HUDEP-2 (cell line): ENCODE results near the gene GTPBP6.
A peak's percentile ranks its signal among the peaks of the same experiment; 100 is the strongest.
"Not testable (repeated sequence)": the region's sequence is repeated elsewhere in the genome, so short reads cannot be mapped to it uniquely, and the experiment has no call there.

Source experiments
- DNase-seq, 76 experiments: peaks; one replicate each; lab custom pipeline; 2025; ENCODE audit not compliant: unreplicated experiment in 76 of 76; lab: John Stamatoyannopoulos, UW

Gene GTPBP6

DNA sequence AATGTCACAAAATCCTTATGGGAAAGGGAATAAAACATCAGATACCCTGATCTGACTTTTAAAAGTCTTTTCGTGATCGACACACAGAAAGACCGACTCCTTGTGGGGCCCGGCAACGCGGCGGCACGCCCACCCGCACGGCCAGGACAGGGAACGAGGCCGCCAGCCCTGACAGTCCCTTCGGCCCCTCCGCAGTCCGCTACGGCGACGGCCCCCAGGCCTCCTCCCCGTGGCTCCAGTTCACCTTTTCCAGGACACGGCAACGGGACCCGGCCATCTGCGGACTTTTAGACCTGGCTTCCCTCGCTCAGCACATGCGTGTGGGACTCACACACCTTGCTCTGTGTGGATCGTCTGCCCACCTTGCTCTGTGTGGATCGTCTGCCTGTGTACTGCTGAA is 33.6 kb upstream of the GTPBP6 start:
- no peak for DNase-seq

DNA sequence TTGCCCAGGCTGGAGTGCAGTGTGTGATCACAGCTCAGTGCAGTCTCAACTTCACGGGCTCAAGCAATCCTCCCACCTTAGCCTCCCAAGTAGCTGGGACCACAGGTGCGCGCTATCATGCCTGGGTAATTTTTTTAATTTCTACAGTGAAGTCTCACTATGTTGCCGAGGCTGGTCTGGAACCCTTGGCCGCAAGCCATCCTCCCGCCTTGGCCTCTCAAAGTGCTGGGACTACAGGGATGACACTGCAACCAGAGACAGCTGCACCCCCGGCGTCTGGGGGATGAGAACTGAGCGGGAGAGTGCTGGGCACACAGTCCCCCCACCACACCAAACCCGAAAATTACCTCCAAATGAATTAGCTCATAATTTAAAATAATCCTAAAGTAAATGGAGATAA is 33.1 kb upstream of the GTPBP6 start:
- no peak for DNase-seq

DNA sequence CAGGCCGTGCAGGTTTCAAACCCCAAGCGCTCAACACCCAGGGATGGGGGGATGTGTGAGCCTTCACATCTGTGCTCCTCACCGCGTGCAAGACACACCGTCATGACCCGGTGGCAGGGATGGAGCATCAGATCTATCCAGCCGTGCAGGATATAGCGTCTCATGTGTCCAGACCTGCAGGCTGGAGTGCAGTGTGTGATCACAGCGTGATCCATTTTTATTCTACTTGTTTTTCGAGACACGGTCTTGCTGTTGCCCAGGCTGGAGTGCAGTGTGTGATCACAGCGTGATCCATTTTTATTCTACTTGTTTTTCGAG is 32.7 kb upstream of the GTPBP6 start:
- not testable (repeated sequence) for DNase-seq

DNA sequence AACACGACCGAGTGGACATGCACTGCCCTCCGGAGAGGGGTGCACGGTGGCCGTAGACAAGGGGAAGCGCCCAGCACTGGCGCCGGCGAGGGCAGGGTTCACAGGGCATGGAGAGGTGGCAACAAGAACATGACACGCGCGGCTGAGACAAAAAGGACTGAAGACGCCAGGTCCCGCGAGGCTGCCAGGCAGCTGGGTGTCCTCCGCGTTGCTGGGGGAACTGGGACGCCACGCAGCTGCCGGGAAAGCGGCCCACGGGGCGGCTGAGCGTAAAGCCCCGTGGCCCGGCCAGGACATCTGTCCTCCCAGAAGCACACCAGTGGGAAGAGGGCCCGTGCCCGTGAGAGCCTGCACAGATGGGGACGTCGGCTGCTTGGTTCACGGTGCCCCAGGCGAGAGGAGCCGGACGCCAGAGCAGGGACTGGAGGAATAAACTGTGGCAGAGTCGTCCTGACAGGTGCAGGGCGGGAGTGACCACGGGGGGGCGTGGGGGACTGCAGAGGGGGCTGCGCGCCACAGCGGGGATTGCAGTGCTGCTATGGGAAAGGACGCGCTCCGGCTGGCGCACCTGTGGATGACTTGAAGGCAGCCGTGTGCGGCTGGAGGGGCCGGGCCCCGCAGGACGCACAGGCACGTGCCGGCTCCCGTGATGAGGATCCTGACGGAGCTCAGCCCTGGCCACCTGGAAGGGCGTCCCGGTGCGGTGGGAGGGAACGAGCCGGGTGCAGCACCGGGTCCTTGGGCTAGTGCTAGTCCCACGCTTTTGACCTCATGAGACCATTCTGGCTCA is 32.1 kb upstream of the GTPBP6 start:
- DNase-seq: no peak

DNA sequence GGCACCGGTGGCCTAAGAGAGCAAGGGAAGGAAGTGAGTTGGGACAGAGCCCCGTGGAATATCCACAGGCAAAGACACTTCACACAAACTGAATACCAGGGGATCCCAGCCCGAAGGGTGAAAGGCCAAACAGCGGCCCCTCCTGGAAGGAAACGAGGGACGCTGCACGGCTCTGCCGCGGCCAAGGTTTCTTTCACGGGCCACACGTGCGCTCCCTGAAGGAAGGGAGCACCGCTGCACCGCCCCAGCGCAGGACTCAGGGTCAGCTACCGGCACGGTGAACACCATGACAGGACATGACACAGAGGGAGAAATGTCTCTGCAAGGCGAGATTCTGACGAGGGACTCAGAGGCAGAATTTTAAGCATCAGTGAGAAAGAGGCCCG is 31.5 kb upstream of the GTPBP6 start:
- DNase-seq: no peak

DNA sequence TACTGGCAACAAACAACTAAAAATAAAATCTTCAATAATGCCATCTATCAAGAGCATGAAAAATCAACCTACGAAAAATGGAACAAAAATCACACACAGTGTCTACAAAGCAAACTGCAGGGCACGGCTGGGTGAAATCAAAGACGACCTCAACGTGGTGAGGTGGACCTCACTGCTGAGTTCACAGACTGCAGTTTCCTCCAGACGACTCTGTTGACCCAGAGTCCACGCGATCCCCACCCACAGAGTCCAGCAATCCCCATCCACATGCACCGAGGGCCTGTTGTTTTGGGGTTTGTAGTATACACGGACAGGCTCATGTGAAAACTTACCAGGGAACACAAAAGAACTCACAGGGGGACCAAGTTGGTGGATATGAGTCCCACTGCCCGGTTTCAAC is 31.1 kb upstream of the GTPBP6 start:
- DNase-seq: no peak

DNA sequence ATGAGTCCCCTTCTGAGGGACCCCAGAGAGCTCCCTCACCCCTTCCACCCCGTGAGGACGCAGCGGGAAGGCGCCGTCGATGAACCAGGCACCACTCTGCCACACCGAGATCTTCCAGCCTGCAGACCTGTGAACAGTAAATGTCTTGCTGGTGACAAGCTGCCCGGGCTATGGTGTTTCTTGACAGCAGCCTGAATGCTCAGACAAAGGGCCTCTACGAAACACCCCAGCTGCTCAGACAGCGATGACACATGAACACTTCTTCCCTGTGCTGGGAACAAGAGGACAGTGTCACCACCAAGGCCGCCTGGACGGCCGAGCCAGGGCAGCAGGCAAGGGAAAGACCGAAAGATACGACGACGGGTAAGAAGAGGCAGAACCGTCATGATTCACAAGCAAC is 30.6 kb upstream of the GTPBP6 start:
- peak in 1 of 76 experiments; percentile 0 for DNase-seq

DNA sequence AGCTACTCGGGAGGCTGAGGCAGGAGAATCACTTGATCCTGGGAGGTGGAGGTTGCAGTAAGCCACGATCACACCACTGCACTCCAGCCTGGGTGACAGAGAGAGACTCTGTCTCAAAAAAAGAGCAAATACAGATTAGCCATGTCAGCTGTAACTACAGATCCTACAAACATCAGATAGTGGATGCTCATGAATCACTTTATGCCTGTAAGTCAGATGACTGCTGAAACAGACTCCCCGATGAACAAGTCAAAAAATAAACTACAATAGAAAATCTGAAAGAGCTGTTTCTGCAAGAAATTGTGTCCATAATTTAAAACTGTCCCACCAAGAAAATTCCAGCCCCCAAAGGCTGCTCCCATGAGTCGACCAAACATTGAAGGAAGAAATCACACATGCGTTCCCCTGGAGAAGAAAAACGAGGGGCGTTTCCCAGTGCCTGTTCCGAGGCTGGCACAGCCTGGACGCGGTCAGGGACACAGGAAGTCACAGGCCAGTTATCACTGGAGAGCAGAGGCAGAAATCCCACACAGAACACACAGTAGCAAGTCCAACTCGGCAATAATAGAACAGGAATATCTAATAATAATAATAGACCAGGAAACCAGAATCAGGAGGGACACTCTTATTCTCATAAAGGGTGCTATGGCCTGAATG is 30.0 kb upstream of the GTPBP6 start:
- no peak for DNase-seq

DNA sequence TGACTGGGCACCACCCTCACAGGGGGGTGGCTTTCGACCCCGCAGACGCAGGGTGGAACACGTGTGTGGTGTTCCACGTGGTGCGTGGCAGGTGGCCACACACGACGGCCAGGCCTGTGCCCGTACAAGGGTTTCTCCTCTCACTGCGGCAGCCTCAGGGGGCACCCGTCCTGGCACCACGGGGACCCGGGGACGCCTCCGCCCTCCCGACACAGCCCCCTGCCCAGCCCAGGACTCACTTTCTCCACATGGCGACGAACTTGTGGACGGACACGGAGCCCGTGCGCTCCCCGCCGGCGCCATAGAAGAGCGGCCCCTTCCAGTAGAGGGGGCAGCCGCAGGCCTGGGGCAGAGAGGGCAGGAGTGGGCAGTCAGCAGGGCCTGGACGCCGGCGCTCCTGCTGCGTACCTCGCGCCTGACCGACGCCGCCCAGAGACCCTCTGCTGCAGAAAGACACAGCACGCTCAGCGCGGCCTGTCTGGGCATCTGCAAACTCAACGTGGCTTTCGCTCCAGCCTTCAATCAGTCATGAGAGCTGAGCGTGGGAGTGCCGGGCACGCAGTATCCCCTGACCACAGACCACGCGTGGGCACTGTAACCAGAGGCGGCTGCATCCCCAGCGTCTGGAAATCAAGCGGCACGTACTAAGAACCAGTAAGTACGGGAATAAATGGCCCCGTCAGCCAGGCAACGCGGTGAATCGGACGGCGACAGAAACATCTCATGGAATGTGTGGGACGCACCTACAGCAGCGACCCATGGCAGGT is 28.9 kb upstream of the GTPBP6 start:
- no peak for DNase-seq

DNA sequence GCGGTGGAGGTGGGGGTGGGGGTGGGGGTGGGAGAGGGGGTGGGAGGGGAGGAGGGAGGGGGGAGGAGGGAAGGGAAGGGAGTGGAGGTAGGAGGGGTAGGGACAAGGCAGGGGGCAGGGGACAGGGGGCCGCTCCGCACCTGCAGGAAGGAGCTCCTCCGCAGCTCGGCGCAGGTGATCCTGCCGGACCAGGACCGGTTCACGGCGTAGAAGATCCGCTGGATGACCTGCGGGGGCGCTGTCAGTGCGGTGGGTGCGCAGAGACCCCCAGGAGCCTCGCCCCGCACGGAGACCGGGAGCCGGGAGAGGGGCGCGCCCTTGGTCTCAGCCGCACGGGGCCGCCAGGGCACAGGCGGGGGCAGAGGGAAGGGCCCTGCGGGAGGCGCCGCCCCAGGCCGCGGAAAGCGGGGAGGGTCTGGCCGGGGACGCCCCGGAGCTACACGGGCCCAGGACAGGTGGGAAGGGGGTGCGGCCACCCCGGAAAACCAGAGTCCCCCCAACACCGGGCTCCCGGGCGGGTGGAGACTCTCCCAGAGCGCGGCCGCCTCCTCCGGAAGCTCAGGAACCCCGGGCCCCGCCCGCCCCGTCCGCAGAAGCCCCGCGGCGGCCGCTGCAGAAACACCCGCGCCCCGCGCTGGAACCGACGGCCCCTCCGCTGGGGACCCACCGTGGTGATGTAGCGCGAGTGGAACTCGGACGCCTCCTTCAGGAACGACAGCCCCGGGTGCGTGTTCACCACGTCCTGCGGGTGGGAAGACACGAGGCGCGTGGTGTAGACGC is 27.6 kb upstream of the GTPBP6 start:
- DNase-seq: no peak

DNA sequence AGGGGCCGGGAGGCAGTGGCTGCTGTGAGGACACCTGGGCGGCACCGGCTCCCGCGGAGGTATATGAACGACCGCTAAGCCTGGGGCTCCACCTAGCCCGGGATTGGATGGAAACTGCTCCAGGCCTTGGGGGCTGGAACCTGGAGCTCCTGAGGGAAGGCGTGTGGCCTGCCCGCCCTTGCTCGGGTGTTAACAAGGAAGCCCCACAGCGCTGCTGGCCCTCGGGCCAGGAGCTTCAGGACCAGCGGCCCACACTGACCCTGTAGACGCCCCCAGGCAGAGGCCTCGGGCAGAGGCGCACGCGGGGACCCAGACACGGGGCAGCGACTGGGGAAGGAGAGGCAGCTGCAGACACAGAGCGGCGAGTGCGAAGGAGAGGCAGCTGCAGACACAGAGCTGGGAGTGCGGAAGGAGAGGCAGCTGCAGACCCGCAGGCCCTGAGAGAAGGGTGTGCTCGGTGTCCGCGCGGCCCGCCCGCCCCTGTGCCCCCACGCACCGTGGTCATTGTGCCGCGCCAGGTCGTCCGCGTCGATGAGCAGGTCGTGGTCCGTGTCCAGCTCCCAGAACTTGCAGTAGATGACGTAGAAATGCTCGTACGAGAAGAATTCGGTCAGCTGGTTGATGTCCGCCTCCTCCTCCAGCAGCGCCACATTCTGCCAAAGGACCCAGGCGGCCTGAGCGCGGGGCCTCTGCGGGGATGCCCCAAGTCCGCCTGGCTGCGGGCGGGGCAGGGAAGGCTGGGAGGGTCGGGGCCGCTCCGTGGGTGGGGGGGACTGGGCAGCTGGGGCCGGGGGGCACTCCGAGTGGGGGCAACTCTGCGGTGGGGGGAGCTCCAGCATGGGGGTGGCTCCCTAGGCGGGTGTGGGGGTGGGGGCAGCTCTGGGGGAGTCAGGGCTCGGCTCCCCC is 26.7 kb upstream of the GTPBP6 start:
- no peak for DNase-seq

DNA sequence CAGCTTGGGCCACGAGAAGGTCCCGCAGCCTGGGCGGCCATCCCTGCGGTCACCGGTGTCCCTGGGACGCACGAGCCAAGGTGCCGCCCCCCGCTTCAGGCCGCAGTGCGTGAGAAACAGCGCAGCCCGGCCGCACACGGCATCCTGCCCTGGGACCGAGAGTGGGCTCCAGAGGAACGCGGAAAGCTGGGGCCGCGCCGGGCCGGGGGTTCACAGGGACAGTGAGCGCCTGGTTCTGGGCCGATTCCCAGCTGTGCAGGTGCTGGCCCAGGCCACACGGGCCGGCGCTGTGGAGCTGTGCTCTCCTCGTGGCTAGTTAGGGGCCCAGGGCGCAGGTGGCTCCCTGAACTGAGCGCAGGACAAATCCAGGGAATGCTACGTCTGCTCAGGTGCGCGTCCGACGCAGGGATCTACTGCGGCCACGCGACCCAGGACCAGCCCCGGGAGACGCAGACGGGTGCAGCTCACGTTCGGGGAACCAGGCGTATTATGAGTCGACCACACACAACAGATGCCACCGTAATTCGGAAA is 25.8 kb upstream of the GTPBP6 start:
- DNase-seq: no peak

DNA sequence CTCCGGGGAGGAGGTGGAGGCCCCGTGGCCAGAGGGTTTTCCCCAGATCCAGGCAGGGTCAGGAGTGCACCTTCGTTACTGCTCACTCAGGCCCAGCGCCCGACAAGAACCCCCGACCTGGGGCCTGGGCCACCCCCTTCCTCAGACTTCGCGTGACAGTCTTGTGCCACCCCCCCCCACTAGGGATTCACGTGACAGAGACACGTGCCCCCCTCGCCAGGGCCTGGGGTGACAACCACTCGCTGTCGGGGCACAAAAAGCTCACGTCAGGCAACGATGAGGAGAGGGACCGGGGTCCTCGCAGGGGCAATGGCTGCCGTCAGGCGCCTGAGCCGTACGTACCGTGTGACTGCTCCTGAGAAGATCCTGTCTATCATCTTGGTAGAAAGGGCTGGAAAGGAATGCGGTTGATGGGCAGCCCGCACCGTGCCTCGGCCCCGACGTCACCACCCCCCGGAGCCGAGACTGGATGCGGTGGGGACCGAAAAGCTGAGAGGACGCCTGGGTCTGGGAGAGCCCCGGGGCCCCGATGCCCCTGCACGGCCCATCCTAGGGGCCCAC is 23.0 kb upstream of the GTPBP6 start:
- no peak for DNase-seq

DNA sequence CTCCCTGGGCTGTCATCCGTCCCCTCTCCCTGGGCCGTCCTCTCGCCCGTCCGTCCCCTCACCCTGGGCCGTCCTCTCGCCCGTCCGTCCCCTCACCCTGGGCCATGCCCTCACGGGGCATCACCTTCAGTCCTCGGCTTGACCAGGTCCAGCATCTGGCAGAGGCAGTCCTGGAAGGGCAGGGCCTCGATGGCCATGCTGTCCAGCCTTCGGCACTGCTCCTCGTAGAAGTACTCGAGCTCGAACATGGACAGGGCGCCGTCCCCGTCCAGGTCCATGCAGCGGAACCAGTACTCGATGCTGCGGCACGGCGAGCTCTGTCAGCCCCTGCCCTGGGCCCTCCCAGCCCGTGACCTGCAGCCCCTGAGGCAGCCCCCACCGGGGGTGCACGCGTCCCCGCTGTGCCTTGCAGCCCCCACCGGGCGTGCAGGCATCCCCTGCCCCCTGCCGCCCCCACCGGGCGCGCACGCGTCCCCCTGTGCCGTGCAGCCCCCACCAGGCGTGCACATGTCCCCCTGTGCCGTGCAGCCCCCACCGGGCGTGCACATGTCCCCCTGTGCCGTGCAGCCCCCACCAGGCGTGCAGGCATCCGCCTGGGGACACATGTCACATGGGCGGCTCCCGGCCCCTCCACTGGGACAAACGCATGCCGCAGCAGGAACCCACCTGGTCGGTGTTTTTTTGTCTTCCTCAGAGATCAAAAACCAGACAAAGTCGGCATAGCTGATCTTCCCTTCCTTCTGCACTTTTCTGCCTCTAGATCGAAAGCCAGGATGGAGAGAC is 22.2 kb upstream of the GTPBP6 start:
- DNase-seq: no peak

DNA sequence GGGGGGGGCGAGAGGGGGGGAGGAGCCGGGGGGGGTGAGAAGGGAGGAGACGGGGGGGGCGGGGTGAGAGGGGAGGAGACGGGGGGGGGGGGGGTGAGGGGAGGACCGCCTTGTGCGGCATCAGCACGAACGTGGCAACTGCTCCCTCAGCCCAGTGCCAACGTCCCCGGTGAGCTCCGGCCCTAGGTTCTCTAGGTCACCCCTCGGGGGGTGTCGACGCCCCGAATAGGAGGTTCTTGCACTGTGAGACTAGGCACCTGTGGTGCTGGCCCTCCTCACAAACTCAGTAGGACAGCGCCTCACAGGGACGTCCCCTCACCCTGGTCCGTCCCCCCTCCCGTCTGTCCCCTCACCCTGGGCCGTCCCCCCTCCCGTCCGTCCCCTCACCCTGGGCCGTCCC is 21.5 kb upstream of the GTPBP6 start:
- no peak for DNase-seq

DNA sequence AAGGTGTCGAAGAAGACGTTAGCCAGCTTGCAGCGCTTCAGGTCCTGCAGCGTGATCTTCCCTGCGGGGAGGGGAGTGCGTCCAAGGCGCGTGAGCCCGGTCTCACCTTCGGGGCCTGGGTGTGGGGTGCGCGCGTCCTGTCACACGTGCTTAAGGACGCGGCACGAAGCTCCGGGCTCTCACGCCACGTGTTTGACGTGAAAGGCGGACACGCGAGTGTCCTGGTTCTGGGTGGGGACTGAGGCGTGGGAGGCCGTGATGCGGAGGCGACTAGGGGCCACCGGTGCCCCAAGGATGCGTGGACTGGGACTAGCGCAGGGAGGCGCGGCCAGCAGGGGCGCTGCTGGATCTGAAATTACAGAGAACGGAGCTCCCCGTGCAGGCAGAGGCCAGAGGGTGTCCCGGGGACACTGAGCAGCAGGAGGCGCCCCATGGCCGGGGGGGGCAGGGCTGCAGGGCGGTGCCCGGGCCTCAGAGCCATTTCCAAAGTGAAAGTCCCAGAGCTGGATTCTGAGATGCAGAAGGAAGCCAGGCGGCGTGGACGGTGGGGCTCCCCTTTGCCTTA is 20.3 kb upstream of the GTPBP6 start:
- no peak for DNase-seq

DNA sequence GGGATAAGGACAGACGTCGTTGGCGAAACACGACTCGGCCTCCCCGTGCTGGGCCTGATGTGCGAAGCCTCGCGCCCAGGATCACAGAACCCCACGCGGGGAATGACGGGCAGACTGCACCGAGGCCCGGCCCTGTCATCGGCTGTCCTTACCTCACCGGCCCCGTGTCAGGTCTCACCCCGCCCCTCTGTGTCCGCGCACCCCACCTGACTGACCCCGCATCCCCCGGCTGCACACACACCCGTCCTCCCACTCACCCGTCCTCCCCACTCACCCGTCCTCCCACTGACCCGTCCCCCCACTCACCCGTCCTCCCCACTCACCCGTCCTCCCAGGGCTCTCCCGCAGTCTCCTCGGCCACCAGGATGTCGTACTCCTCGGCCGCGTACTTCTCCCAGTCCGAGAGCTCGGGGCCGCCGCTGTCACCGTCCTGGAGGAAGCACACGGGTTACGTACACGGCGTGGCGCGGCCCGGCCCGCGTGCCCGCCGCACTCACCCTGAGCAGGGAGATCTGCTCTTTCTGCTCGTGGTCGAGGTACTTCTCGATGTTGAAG is 19.8 kb upstream of the GTPBP6 start:
- DNase-seq: no peak

DNA sequence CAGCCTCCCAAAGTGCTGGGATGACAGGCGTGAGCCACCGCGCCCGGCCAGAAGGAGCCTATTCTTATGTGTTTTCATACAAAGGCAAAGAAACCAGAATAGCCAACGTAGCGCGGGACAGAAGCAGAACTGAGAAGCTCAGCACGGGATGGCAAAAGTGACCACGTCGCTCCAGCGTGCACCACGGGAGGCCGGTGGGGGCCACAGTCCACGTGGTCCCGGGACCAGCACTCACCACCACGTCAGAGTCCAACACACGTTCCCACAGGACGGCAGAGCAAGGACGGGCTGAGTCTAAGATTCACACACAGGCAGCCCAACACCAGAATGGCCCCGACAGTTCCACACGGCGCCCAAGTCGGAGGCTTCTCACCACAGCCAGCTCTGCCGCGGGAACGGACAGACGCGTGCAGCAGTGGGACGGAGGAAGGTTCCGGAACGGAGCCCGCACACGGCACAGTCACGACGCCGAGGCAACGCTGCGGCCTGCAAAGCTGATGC is 18.8 kb upstream of the GTPBP6 start:
- DNase-seq: no peak
